Measurements from ENCODE around the gene ZNF200. TPM values are rescaled to one million over a fixed set of nuclear protein-coding genes. Genes with fewer than 3 reads are reported as not detected.
A peak's percentile ranks its signal among the peaks of the same experiment; 100 is the strongest.

ZNF200 gene
- total and polyA plus RNA-seq, 2 of the 13 experiments (the other 11 are each of a cell fraction or from before 2014, with no cell fraction given): 3.5 to 16.5 TPM

DNA sequence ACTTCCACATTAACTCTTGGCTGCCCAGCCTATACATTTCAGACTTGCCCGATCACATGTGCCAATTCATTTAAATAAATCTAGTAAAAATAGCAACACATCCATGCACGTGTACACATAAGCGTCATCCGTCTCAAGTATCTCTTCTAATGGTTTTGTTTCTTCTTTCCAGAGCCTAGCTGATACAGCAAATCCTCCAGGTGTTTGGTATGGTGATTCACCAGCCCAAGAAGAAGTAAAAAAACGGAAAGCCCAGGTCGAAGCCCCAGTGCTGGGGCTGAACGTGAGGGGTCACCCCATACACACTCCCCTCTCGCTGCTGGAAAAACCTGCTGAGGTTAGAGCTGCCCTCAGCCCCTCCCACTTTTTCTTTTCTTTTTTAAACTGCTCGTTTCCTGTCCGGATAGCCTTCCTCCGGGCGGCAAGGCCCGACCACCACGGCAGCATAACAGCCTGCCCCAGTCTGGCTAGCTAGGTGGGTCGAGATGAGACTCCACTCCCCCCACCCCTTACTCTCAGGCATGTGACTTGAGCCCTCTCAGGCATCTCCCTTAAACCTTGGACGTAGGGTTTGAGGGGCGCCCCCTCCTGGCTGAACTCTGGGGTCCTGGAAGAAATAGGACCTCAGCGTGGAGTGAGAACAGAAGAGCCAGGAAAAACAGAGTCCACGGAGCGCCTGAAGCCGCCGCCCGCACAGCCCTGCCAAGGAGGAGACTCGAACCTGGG lies 60.9 kb downstream of the ZNF200 start (continued):
- TF ChIP-seq EEA1 (CRISPR knock-in tag; IDR thresholded peaks at IDR 0.05; ENCODE audit: borderline replicate concordance): no peak
- peak; percentile 24 for TF ChIP-seq TEAD3 (CRISPR knock-in tag; optimal IDR thresholded peaks at IDR 0.05; ENCODE audit: borderline replicate concordance)
- TF ChIP-seq TARDBP (CRISPR knock-in tag; IDR thresholded peaks at IDR 0.05): peak; percentile 30; the same call in 1 of the 2 replicates
- no peak for TF ChIP-seq ZNF12 (CRISPR knock-in tag; IDR thresholded peaks at IDR 0.05)
- TF ChIP-seq ERF (CRISPR knock-in tag; IDR thresholded peaks at IDR 0.05): peak; percentile 54; the same call in 1 of the 2 replicates
- TF ChIP-seq AKAP8 (CRISPR knock-in tag; IDR thresholded peaks at IDR 0.05): no peak
- no peak for TF ChIP-seq HOXA5 (CRISPR knock-in tag; IDR thresholded peaks at IDR 0.05)
- no peak for TF ChIP-seq TBX3 (IDR thresholded peaks at IDR 0.05; ENCODE audit: borderline replicate concordance)
- no peak for TF ChIP-seq ZNF343 (CRISPR knock-in tag; IDR thresholded peaks at IDR 0.05)
- TF ChIP-seq UBTF (CRISPR knock-in tag; IDR thresholded peaks at IDR 0.05): 0 out of 2 replicates have a peak, but pooled peaks have one; percentile 26
- peak; percentile 45; the same call in 1 of the 2 replicates for TF ChIP-seq GFI1 (CRISPR knock-in tag; IDR thresholded peaks at IDR 0.05; ENCODE audit: borderline replicate concordance)
- TF ChIP-seq SOX13 (IDR thresholded peaks at IDR 0.05): no peak
- no peak for TF ChIP-seq SOX13 (CRISPR knock-in tag; conservative IDR thresholded peaks at IDR 0.05 in 1 of 2, IDR thresholded peaks at IDR 0.05 in 1 of 2)
- TF ChIP-seq NCOA2 (CRISPR knock-in tag; IDR thresholded peaks at IDR 0.05): no peak
- no peak for TF ChIP-seq TCF7 (IDR thresholded peaks at IDR 0.05; ENCODE audit: low read depth)
- no peak for TF ChIP-seq ZFP36L1 (CRISPR knock-in tag; IDR thresholded peaks at IDR 0.05)
- TF ChIP-seq HINFP (CRISPR knock-in tag; IDR thresholded peaks at IDR 0.05; ENCODE audit: low read depth): no peak
- no peak for TF ChIP-seq ZNF468 (CRISPR knock-in tag; IDR thresholded peaks at IDR 0.05)
- TF ChIP-seq TBL1XR1 (IDR thresholded peaks at IDR 0.05; ENCODE audit: borderline replicate concordance, low read length, partially characterized antibody): no peak
- TF ChIP-seq CBX1 (IDR thresholded peaks at IDR 0.05; ENCODE audit: low read depth): peak; percentile 47
- no peak for TF ChIP-seq PRDM10 (CRISPR knock-in tag; IDR thresholded peaks at IDR 0.05; ENCODE audit: low read depth)

Measured in HepG2 (cell line).